ENCODE measurements around the gene TBC1D9. TPM values are rescaled to one million over a fixed set of nuclear protein-coding genes. Genes with fewer than 3 reads are reported as not detected.

Gene TBC1D9
- total RNA-seq, 1 donor from 2014 or later: 25.5 TPM

- Histone ChIP-seq H3K27me3 (no peaks in the 10 kb centered on the region), H3K27ac (no peak overlapping the region), H3K4me1 (no peaks in the 10 kb centered on the region), H3K4me3 (no peak overlapping the region), H3K9me3 (no peaks in the 10 kb centered on the region), H3K36me3 (no peaks in the 10 kb centered on the region)
- DNase-seq (ENCODE audit: low spot score in 2 of 2): no peak
- intact Hi-C loops (cut with DNase I): no loop called here
- TF ChIP-seq CTCF (IDR thresholded peaks at IDR 0.05): no peak
These were observed 66.1 kb downstream of the TBC1D9 start for GRCh38 chr4:140690093-140690492.

- intact Hi-C loops (cut with DNase I): no loop called here
- DNase-seq (ENCODE audit: low spot score in 2 of 2): no peak
- no peak for TF ChIP-seq CTCF (IDR thresholded peaks at IDR 0.05)
- H3K4me3 ChIP-seq: no peak overlapping the region
- no peaks in the 10 kb centered on the region for H3K27me3 ChIP-seq
- no peaks in the 10 kb centered on the region for H3K9me3 ChIP-seq
- H3K27ac ChIP-seq: no peak overlapping the region
- H3K4me1 ChIP-seq: no peaks in the 10 kb centered on the region
- H3K36me3 ChIP-seq: no peaks in the 10 kb centered on the region
These were observed 66.6 kb downstream of the TBC1D9 start for GRCh38 chr4:140689623-140690022.

- no peak overlapping the region for H3K27ac ChIP-seq
- no peaks in the 10 kb centered on the region for H3K9me3 ChIP-seq
- no peak for TF ChIP-seq CTCF (IDR thresholded peaks at IDR 0.05)
- no peak overlapping the region for H3K4me3 ChIP-seq
- H3K4me1 ChIP-seq: no peaks in the 10 kb centered on the region
- no peaks in the 10 kb centered on the region for H3K27me3 ChIP-seq
- intact Hi-C loops (cut with DNase I): no loop called here
- DNase-seq (ENCODE audit: low spot score in 2 of 2): no peak
- H3K36me3 ChIP-seq: no peaks in the 10 kb centered on the region
These were observed 67.2 kb downstream of the TBC1D9 start for GRCh38 chr4:140688711-140689598.

- Histone ChIP-seq H3K4me3 (no peak overlapping the region), H3K9me3 (no peaks in the 10 kb centered on the region), H3K36me3 (no peaks in the 10 kb centered on the region), H3K4me1 (no peaks in the 10 kb centered on the region), H3K27me3 (no peaks in the 10 kb centered on the region), H3K27ac (no peak overlapping the region)
- intact Hi-C loops (cut with DNase I): no loop called here
- DNase-seq (ENCODE audit: low spot score in 2 of 2): no peak
- TF ChIP-seq CTCF (IDR thresholded peaks at IDR 0.05): no peak
These were observed 69.4 kb downstream of the TBC1D9 start for GRCh38 chr4:140686796-140687195.

GRCh38 chr4:140684314-140684713 lies 71.9 kb downstream of the TBC1D9 start:
- Histone ChIP-seq H3K9me3 (no peaks in the 10 kb centered on the region), H3K27me3 (no peaks in the 10 kb centered on the region), H3K4me1 (no peaks in the 10 kb centered on the region), H3K4me3 (no peak overlapping the region), H3K36me3 (no peaks in the 10 kb centered on the region), H3K27ac (no peak overlapping the region)
- DNase-seq (ENCODE audit: low spot score in 2 of 2): no peak
- no peak for TF ChIP-seq CTCF (IDR thresholded peaks at IDR 0.05)
- intact Hi-C loops (cut with DNase I): no loop called here
